Activated CD4-positive, alpha-beta T cell treated with anti-CD3 and anti-CD28 coated beads for 4 hours (primary cell): ENCODE data around the gene C5orf34.
"Not testable (repeated sequence)": the region's sequence is repeated elsewhere in the genome, so short reads cannot be mapped to it uniquely, and the experiment has no call there.

Experiments
- DNase-seq, 2 donors: peaks; one replicate each; pipeline ENCODE4 v3.0.0-alpha.2; 2020

Gene C5orf34, protein sequence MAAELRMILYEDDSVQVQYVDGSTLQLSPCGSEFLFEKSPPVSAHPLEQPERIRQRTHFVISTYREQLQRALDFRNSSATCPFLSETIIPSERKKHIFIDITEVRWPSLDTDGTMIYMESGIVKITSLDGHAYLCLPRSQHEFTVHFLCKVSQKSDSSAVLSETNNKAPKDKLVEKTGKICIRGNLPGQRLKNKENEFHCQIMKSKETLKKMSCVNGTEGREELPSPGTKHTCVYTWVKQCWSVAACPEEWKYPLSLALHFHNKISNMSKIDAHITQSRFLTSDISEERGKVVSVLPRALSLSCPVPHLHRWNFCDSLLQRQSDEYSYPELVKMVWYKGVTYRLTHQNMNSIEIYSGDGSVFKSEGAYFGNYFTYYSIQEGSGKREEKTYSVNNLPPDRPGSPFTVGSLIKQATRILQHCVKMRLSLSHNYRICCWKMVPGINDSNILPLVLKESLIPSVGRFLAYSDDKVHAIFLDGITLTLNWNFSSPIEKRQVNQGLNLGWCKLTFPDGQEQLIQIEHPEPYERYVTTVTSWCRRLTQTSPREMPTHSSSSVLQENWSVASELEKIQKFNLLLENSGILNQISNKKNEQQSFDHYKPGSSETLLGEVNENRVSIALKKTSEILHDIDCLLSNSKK

DNA sequence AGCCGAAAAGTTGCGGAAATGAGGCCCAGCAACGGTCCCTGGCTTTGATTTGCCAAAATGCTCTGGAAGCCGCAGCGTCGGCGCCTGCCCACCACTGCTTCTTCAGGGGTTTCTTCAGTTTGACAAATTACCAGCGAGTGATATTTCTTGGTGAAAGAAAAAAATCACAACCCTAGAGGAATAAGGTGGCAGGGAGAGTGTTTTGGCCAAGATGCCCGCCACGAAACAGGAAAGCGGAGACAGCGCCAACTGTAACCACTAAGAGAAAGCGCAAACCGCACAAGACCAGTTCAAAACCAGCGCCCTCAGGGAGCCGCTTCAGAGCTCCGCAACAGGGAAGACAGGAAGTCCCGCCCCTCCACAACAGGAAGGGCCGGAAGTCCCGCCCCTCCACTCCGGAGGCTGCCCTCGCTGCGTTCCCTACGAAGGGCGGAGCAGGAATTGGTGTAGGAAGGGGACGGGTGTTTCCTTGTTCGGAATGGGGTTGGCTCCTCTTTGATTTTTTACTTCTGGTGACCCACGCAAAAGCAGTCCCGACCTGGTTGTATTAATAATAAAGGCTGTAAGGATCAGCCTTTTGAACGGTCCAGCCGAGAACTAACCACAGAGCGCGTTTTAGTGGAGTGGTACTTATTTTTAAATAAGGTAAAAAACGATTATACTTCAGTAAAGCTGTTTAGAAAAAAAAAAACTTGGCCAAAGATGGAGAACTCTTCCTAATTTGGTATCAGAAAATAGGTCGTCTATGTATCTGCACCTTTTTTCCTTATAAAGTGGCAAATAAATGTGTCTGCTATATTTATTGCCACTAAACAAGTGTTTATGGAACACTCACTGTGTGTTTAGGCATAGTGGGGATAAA is at the start of gene C5orf34:
Gene C5orf34, minus strand, starts transcription at position 333 of the 862 bp plus-strand sequence. CDS start 5,809 bp downstream, outside the sequence.
- peak; percentile 93 to 97 for DNase-seq

DNA sequence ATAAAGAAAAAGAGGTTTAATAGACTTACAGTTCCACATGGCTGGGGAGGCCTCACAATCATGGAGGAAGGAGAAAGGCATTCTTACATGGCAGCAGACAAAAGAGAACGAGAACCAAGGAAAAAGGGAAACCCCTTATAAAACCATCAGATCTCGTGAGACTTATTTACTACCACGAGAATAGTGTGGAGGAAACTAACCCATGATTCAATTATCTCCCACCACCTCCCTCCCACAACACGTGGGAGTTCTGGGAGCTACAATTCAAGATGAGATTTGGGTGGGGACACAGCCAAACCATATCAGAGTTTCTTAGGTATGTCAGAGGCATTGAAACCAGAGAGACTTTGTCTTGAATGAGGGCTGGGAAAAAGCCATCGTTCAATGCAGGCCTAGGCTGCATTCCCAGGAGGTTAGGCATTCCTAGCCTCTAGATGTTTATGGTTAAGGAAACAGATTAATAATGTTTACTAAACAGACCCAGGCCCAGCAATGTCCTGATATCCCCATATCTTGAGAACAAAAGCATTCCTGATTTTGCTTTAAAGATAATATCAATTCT is 49.4 kb upstream of the C5orf34 start:
- no peak for DNase-seq

DNA sequence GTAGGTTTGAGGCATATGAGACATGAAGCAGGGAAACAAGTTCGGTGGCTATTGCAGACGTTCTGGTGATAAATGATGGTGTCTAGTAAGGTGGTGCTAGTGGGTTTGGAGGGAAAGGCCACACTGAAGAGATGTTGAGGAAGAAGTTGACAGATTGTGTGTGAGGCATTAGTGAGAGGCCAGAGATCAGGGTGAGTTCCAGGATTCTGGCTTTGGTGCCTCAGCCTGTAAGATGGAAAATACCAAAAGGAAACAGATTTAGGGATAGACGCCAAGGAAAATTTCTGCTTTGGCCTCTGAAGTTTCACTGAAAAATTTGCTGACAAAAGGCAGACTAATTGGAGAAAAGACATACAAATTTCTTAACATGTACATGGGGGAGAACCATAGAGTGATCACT is 48.4 kb upstream of the C5orf34 start:
- DNase-seq, result no peak

DNA sequence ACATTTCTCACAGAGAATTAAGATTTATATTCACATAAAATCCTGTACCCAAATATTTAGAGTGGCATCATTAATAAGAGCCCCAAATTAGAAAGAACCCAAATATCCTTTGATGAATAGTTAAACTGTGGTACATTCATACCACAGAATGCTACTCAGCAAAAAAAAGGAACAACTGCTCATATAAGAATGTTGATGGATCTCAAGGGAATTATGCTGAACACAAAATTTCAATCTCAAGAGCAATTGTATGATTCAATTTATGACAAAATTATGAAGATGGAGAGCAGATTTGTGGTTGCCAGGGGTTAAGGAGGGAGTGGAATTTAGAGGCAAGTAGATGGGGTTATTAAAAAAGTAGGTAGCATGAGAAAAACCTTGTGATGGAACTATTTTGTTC is 46.4 kb upstream of the C5orf34 start:
- no peak for DNase-seq

DNA sequence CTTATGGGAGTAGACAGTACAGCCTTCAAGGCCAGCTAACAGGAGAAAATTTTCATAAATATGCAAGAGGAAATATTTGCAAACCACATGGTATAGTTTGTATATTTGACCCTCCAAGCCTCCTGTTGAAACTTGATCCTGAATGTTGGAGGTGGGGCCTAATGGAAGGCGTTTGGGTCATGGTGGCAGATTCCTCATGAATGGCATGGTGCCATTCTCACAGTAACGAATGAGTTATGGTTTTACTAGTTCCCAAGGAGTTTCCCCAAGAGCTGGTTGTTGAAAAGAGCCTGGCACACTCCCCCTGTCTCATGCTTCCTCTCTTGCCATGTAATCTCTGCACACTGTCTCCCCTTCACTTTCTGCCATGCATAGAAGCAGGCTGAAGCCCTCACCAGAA is 45.2 kb upstream of the C5orf34 start:
- no peak for DNase-seq

DNA sequence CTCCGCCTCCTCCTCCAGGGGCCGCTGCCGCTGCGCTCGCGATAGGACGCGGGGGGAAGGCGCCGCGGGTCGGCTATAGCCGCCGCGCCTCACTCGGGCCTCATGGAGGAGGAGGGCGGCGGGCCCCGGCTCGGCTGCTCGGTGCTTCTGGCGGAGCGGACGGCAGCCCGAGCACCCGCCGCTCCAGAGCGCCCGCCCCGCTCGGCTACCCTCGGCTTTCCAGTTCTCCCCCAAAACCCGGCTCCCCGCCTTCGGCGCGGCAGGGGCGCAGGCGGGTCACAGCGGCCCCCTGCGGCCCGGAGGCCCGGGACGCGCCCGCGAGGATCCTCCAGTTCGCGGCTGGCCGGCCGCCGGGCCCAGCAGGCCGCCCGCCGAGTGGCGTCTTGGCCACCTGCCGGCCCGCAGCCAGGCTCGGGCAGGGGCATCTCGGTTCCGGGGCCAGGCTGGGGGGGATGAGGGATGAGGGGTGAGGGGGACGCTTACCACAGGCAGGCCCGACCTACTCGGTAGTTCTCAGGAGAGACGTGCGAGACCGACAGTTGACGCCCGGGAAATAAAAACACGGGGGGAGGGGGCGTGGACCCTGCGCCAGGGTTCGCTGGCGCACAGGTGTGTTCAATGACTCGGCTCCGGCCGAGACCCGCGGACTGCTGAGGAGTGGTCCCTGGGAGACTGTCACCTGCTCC is 42.1 kb upstream of the C5orf34 start, which contains the start of gene PAIP1:
Gene PAIP1, minus strand, starts transcription at position 221 of the 686 bp plus-strand sequence. CDS start 231 bp downstream, outside the sequence.
- peak; percentile 73 to 81 for DNase-seq

DNA sequence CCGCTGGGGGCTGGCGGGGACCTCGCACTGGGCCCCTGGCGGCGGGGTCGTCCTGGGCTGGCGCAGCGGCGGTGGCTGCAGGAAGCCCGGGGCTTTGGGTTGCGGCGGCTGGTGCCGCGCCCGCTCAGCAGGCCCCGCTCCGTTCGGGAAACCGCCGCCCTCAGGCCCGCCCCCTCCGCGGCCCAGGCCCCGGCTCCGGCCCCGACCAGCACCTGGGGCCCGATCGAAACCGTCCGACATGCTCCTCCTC is 41.6 kb upstream of the C5orf34 start:
- not testable (repeated sequence) for DNase-seq

DNA sequence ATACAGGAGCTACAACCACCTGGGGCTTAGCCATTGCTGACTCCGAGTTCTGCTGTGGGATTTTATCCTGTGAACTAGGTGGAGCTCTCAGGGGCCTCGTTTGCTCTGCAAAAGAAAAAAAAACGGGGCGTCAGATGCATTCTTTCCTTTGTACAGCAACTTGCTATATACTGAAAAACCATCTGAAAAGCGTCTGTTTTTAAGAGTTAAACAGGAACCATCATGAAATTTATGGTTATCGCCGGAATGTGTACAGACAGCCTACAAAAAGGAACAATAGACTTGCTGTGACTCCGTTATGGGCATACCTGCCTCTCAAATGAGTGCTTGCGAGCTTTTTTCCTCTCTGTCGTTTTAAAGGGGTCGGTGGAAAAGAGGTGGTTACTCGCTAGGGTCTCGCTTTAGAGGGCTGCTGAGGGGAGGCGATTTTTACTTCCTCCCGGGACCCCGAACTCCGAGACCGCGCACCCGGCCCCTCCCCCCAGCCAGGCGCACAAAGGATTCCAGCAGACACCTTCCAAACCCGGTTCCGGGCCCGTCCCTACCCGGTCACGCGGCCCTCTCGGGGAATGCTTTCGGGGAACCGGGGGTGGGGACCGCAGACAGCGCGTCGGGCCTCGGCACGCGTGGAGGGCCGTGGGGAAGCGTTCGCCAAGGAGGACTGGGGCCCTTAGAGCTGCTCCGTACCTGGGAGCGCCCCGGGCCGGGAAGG is 41.1 kb upstream of the C5orf34 start:
- peak; percentile 54 to 61 for DNase-seq

DNA sequence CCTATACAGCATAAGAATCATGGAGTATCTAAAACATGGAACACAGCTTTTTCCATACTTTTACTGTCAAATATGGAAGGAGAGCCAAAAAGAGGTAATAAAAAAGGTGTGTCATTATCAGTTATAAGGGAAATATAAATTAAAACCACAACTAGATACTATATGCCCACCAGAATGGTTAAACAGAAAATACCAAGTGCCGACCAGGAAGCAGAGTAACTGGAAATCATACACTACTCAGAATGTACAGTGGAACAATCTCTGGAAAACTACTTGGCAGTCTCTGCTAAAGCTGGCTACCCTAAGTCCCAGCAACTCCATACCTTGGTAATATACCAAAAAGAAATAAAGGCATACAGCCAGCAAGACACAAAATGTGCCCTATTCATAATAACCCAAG is 39.5 kb upstream of the C5orf34 start:
- no peak for DNase-seq

DNA sequence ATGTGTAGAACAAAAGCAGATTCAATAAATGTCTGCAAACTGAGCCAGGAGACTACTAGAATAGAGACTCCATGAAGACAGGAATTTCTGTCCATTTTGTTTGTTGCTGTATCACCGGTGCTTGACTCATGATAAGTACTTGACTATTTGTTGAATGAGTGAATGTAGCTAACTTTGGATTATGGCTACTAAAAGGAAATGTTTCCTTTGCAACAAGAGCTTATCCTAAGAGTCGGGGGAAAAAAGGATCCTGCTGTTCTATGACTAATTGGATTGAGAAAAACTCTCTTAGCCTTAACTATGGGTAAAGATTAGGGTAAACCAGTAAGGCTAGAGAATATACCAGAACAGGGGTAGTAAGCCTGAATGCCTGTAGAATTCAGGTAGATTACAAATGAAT is 38.4 kb upstream of the C5orf34 start:
- no peak for DNase-seq

DNA sequence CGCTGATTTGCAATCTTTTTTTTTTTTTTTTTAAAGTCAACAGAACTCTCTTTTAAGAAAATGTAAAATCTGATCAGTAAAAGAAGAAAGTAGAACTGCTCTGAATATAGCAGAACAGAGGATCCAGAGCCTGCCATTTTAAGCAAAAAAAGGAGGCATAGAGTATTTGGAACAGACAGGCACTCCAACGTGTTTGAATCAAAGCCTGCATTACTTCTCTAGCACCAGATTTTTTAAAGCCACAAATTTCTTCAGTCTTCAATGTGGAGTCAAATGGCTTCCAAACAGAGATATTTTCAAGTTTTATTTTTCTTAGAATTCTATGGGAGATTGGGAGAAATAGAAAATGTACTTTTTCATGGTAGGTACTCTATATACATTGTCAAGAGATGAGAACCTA is 36.8 kb upstream of the C5orf34 start:
- DNase-seq, result no peak

DNA sequence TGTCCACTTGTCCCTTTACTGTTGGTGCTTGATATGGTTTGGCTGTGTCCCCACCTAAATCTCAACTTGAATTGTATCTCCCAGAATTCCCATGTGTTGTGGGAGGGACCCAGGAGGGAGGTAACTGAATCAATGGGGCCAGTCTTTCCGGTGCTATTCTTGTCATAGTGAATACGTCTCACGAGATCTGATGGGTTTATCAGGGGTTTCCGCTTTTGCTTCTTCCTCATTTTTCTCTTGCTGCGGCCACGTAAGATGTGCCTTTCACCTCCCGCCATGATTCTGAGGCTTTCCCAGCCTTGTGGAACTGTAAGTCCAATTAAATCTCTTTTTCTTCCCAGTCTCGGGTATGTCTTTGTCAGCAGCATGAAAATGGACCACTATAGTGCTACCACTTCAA is 34.3 kb upstream of the C5orf34 start:
- not testable (repeated sequence) for DNase-seq

DNA sequence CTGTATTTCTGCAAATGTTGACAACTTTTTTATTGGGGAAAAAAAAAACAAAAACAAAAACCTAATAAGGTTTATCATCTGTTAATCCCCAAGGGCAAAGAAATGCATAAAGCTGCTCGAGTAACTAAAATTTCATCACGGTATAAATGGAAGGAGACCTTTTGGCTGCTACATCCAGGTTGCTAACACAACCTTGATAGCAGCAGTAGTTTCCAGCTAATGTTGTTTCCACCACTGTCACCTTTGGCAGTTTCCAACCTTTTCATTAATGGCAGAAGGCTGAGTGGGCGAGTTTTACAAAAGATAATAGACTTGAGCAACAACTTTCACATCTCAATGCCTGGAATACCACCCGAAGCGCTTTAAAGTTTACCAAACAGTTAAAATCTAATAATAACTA is 33.4 kb upstream of the C5orf34 start:
- no peak for DNase-seq

DNA sequence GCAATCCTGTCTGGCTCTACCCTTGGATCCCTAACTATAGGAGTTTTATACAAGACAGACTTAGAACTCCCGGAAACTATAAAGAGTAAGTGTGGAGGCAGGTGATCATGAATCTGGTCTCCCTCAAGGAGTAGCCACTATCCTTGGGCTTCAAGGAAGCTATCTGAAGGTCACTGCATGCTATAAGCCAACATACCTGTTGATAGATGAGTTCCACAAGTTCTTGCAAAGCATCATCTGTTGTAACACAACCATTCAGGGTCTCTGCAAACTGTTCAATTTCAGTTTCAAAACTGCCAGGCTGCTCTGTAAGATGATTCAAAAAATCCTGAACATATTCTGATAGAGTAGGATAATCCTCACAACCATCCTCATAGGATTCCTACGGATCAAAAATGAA is 32.6 kb upstream of the C5orf34 start:
- no peak for DNase-seq

DNA sequence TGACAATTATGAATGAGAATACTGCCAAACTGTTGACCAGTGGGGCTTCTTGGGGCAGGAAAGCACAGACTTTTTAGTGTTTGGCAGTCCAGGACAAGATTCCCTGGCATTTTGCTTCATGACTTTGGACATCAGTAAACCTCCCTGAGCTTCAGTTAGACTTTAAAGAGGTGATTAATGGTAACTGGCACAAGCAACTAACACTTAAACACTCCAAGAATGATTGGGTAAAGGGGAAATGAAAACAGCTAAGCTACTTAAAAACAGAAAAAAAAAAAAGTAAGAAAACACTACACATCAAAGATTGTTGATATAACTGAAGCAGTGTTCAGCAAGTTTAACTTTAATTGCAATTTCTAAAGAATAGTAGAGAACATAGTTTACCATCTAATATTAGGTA is 28.5 kb upstream of the C5orf34 start:
- no peak for DNase-seq

DNA sequence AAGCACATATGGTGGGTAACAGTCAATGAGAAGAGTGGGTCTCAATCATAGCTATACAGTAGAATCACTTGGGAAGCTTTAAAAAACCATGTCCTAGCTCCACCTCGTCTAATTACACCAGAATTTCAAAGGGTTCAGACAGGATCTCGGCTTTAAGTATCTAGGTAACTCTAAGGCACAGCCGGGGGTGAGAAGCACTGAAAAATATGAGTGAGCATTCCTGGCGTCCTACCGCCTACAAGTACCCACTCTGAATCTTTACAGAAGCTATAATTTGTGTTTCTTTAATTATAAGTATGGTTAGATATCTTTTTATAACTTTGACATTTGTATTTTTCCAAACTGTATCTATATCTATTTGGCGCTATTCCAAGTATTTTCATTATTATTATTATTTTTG is 25.8 kb upstream of the C5orf34 start:
- DNase-seq, result no peak

DNA sequence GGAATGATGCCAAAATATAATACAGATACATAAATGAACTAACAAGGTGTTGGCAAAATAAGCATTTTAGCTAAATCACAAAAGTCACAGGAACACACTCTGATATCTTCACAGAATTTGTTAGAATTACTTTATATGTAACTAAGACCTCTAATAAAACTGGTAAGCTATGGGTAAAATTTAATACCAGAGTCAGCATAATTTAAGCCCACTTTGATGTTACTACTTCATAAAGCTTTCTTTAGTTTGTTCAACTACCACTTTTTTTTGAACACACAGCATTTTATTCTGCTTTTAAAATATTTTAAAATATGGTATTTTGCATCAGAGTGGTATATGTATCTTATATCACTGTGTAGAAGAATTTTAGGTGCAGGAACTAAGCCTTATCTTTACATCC is 22.0 kb upstream of the C5orf34 start:
- no peak for DNase-seq

DNA sequence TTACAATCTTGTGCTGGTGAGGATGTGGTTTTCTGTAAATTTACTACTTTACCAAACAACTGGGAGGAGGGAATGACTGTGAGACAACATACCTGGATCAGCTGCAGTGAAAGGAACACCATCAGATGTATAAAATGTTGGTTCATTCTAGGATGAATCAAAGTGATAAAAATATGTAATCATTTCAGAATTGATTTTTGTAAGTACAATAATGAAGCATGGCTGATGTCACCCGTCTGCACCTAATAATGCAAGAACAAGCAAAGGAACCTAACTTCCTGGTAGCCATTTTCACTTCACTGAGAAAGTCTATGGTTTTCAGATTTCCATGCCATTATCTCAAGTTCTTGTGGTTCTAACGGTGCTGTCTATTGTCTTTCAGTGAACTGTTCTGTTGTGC is 18.7 kb upstream of the C5orf34 start:
- no peak for DNase-seq

DNA sequence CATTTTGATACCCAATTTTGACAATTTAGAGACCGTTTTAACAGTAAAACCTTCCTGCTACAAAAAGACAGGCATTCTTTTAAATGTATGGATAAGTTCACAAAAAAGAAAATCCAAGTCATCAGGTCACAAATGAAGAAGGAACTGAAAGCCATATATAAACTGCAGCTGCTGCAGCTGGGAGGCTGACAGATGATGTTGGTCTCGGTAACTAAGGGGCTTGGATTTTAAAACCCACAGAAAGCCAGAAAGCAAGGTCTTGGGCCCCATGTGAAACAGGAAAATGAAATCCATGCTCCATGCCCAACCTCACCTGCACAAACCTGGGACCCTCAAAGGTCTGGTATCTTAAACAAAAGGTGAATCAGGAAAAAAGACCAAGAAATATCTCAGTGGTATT is 15.7 kb upstream of the C5orf34 start:
- no peak for DNase-seq

DNA sequence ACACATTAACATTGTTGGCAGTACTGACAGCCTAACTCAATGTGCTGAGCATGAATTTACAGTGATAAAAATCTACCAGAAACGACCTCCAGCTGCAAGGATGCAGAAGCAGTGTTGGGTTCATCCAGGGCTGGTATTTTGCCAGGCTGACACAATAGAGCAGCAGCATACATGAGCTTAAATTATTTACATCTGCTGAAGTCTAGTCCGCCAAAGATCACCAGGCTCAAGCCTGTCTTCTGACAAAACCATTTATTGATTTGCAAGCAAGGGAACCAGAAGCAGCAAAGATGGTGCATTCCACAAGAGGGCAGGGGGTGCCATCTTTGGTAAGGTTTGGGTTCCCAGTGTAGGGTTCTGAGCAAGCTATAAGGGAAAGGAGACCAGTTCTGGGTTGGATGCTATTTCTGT is 8.7 kb upstream of the C5orf34 start:
- DNase-seq, result no peak

DNA sequence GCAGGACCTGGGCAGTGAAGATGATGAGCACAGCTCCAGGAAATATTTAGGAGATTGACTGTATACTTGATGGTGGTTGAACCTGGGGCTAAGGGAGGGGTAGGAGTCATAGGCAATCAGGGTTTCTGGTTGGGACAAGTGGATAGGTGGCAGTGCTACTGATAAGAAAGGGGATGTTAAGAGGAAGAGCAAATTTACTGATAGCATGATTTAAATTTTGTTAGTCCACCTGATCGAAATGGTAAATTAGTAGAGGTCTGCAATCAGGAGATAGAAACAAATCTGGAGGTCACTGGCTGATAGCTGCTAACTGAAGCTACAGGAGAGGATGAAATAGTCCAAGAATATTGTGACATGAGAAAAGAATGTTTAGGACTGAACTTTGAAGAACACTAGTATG is 5.7 kb upstream of the C5orf34 start:
- no peak for DNase-seq

DNA sequence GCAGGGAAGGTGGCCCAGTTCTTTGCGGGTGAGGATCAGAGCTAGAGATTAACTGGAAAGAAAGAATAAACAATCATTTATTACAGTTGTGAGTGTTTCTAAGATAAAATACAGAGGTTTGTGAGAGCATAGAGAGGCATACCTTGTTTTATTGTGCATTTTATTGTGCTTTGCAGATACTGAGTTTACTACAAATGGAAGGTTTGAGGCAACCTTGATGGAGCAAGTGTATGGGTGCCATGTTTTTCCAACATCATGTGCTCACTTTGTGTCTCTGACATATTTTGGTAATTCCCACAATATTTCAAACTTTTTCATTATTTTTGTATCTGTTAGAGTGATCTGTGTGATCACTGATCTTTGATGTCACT is 715 bp upstream of the C5orf34 start:
- DNase-seq, result no peak
